Frontal cortex (tissue), 4 donors: Measurements from ENCODE around the gene CRMP1. TPM values are rescaled to one million over a fixed set of nuclear protein-coding genes. Genes with fewer than 3 reads are reported as not detected.

Experiments used
- DNase-seq, 2 donors: peaks; one replicate each; pipeline ENCODE4 v3.0.0; 2012; ENCODE audit warnings: low spot score in 2 of 2
- FAIRE-seq: peaks from 2 replicates; lab custom pipeline; 2012; peaks lifted over from hg19 to GRCh38; lab: Jason Lieb, UNC
- total RNA-seq: library from RNA; depleted of rRNA; stranded (reverse); fragments of >200 nt; gene quantifications from one replicate; pipeline ENCODE4 v1.2.3, GENCODE V29; 2014
- donor health status: control.
- donor health status: control.
- donor health status: control.

CRMP1 gene
- total RNA-seq, 1 donor from 2014 or later: 624 TPM

GRCh38 chr4:5921101-5921980 is 28.5 kb upstream of the CRMP1 start:
- FAIRE-seq: no peak
- DNase-seq: no peak

- no peak for DNase-seq
- FAIRE-seq: no peak
Observed at GRCh38 chr4:5919571-5919970, 26.7 kb upstream of the CRMP1 start.

DNA sequence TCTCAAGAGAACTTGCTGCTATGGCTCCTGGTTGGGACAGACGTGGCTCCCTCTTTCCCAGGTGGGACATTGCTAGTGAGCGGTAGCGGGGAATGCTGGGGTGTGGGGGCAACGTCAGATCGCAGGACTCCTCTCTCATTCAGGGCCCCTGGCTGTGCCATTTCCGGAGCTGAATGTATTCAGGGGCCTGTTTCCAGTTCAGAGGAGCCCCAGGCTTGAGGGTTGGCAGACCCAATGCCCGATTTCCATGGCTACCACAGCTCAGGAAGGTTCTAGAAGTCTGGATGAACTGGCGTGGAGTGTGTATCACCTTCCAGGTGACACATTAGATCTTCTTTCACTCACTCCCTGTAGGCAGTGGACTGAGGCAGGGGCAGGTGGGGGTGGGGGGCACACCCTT is 26.2 kb upstream of the CRMP1 start:
- no peak for DNase-seq
- no peak for FAIRE-seq

- no peak for FAIRE-seq
- DNase-seq: no peak
Observed at GRCh38 chr4:5918331-5918985, 25.6 kb upstream of the CRMP1 start.

GRCh38 chr4:5917672-5918071 is 24.8 kb upstream of the CRMP1 start:
- DNase-seq (no peak), FAIRE-seq (no peak)

DNA sequence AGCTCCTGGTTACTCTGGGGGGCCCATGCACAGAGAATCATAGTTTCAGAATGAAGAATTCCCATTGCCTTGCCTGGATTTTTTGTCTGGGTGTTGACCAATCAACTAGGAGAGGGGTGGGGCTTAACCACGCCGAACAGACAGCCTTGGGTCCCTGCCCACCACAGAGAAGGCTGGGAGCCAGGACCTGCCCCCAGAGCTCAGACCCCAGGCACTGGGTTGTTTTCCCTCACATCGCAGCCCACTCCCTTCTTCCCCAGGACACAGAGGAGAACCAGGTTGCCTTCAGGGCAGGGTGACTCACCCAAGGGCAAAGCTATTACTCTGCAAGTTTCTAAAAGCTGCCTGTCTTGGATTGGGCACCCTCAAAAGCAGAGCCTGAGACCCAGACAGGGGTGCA is 23.3 kb upstream of the CRMP1 start:
- DNase-seq (no peak), FAIRE-seq (no peak)

GRCh38 chr4:5913454-5913853 is 20.6 kb upstream of the CRMP1 start:
- DNase-seq: no peak
- no peak for FAIRE-seq

DNA sequence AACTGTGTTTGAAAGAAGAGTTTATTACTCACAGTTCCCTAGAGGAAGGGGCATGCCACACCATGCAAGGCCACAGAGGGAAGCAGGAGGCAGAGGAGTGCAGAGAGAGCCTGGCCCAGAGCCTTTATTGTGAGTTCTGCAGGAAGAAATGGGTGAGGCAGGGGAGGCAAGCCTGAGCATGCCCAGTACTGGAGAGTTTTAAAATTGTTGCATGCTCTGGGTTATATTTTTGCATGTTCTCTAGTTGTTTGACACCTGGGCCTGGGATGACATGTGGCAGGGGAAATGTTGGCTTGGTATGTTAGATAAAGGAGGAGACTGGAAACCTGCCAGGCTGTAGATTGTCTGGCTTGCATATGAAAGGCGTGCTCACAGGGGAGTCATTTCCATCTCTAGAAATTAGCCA is 19.7 kb upstream of the CRMP1 start:
- no peak for FAIRE-seq

GRCh38 chr4:5908876-5909427 is 16.1 kb upstream of the CRMP1 start:
- DNase-seq (no peak), FAIRE-seq (no peak)

More for the DNA sequence above, 19.7 kb upstream of the CRMP1 start:
- DNase-seq: no peak

- FAIRE-seq (no peak), DNase-seq (no peak)
Observed at GRCh38 chr4:5906191-5906590, 13.3 kb upstream of the CRMP1 start.

DNA sequence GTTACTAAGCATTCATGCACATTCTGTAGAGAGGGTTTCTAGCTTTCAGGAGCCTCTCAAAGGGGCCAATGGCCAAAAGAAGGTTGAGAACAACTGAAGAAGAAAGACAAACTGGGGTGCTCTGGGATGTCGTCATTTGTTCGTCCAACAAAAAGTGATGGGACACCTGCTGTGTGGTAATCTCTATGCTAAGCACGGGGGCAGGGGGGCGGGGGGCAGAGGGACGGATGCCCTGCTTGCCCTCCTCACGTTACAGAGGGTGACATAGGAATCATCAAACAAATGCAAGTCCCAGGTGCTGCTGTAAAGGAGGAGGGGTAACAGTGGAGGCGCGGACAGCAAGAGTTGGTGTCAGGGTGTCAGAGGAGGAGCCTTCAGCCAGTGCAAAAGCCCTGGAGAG is 12.8 kb upstream of the CRMP1 start:
- FAIRE-seq (no peak), DNase-seq (no peak)

DNA sequence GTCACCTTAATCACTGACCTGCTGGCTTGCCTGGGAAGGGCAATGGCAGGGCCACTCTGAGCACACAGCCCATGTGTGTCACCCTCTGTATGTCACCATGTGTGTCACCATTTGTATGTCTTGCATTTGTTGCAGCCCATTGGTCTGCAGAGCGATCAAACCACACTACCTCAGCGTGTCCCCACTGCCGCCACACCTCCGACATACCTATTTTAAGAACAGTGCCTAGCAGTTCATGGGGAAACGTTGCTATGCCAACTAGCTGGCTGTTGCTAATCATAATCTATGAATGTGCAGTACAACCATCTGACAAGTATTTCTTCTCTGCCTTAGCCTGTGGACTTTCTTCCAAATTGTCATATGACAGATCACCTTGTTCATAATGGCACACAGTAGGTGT is 8.0 kb upstream of the CRMP1 start:
- DNase-seq (no peak), FAIRE-seq (no peak)

DNA sequence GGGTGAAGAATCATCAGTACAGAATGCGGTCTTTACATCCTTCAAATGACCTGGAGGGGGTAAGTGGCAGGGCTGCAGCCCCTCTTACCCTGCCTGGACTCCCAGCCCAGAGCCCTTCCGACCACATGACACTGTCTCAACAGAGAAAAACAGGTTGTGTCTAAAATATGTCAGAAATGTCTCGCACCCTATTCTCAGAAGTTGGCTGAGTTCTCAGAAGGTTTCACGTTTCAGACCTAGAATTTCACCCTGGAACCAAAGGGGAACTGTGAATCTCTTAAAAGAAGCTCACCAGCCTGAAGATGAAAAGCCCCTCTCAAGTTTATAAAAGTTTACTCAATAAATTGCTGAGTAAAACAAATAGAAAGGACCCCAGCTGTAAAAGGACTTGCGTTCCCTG is 7.0 kb upstream of the CRMP1 start:
- FAIRE-seq: no peak
- DNase-seq: no peak

- FAIRE-seq: no peak
- no peak for DNase-seq
Observed at GRCh38 chr4:5899396-5899795, 6.5 kb upstream of the CRMP1 start.

- DNase-seq (no peak), FAIRE-seq (no peak)
Observed at GRCh38 chr4:5897674-5898073, 4.8 kb upstream of the CRMP1 start.

- no peak for FAIRE-seq
- DNase-seq: no peak
Observed at GRCh38 chr4:5895287-5895686, 2.4 kb upstream of the CRMP1 start.

DNA sequence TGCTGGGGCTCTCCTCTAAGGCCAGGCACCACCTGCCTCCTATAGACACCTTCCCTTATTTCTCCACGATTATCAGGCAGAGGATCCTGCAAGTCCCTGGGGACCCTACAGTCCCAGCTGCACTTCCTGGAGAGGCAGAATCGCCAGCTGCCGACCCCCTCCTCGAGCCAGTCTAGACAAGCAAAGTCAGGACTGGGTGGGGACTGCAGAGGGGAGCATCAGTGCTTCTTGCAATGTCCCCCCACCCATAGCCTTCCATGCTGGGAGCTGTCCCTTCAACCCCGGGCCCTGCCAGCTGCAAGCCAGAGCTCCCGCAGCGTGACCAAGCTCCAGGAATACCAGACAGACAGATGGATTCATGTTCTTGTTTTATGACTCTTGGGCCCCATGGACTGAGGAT is 1.4 kb upstream of the CRMP1 start:
- no peak for DNase-seq
- FAIRE-seq: no peak

- no peak for FAIRE-seq
- DNase-seq: no peak
Observed at GRCh38 chr4:5893591-5893990, 705 bp upstream of the CRMP1 start.

GRCh38 chr4:5892323-5893003 is 423 bp downstream of the CRMP1 start:
- FAIRE-seq: no peak
- no peak for DNase-seq

GRCh38 chr4:5891563-5892322 is 1.1 kb downstream of the CRMP1 start:
- DNase-seq (no peak), FAIRE-seq (no peak)
